Measurements from ENCODE around the gene ATP8B4.

GRCh38 chr15:50166216-50166615, 47.2 kb upstream of the ATP8B4 start:
- no peak for TF ChIP-seq POLR2A (IDR thresholded peaks at IDR 0.05; ENCODE audit: low read length)
- TF ChIP-seq GATA1 (IDR thresholded peaks at IDR 0.05; ENCODE audit: low read depth, low read length), result no peak

Data from erythroblast (primary cell).